Right kidney (tissue), 1 donor: ENCODE measurements around the gene FBXO4.
"Not testable (repeated sequence)": the region's sequence is repeated elsewhere in the genome, so short reads cannot be mapped to it uniquely, and the experiment has no call there.

ENCODE experiments used
- DNase-seq: peaks from one replicate; pipeline ENCODE4 v3.0.0-alpha.2; 2016

The FBXO4 gene

GRCh38 chr5:41921166-41921565, 3.9 kb upstream of the FBXO4 start:
- DNase-seq: no peak

GRCh38 chr5:41921874-41922273, 3.2 kb upstream of the FBXO4 start:
- DNase-seq: no peak

- DNase-seq: no peak
Observed at GRCh38 chr5:41924526-41924871, 582 bp upstream of the FBXO4 start.

- no peak for DNase-seq
Observed at GRCh38 chr5:41925555-41925951, 472 bp downstream of the FBXO4 start.

GRCh38 chr5:41927604-41928003, 2.5 kb downstream of the FBXO4 start:
- no peak for DNase-seq

- no peak for DNase-seq
Observed at GRCh38 chr5:41929035-41929434, 4.0 kb downstream of the FBXO4 start.

- DNase-seq: no peak
Observed at GRCh38 chr5:41932770-41933169, 7.7 kb downstream of the FBXO4 start.

- DNase-seq: no peak
Observed at GRCh38 chr5:41935544-41935943, 10.5 kb downstream of the FBXO4 start.

- no peak for DNase-seq
Observed at GRCh38 chr5:41940641-41941040, 15.6 kb downstream of the FBXO4 start.

- DNase-seq: not testable (repeated sequence)
Observed at GRCh38 chr5:41945332-41945955, 20.4 kb downstream of the FBXO4 start.

GRCh38 chr5:41951224-41951623, 26.1 kb downstream of the FBXO4 start:
- no peak for DNase-seq

- no peak for DNase-seq
Observed at GRCh38 chr5:41954286-41954685, 29.2 kb downstream of the FBXO4 start.

- no peak for DNase-seq
Observed at GRCh38 chr5:41955432-41956024, 30.4 kb downstream of the FBXO4 start.

GRCh38 chr5:41956943-41957342, 31.9 kb downstream of the FBXO4 start:
- no peak for DNase-seq

- no peak for DNase-seq
Observed at GRCh38 chr5:41960481-41960880, 35.4 kb downstream of the FBXO4 start.

- no peak for DNase-seq
Observed at GRCh38 chr5:41961736-41962135, 36.7 kb downstream of the FBXO4 start.

- DNase-seq: no peak
Observed at GRCh38 chr5:41962491-41962890, 37.4 kb downstream of the FBXO4 start.

- no peak for DNase-seq
Observed at GRCh38 chr5:41966401-41967105, 41.5 kb downstream of the FBXO4 start.

- no peak for DNase-seq
Observed at GRCh38 chr5:41967401-41967800, 42.3 kb downstream of the FBXO4 start.

- DNase-seq: no peak
Observed at GRCh38 chr5:41968153-41968723, 43.2 kb downstream of the FBXO4 start.

GRCh38 chr5:41973087-41973486, 48.0 kb downstream of the FBXO4 start:
- DNase-seq: no peak

- no peak for DNase-seq
Observed at GRCh38 chr5:41973887-41974286, 48.8 kb downstream of the FBXO4 start.

GRCh38 chr5:41978676-41979075, 53.6 kb downstream of the FBXO4 start:
- no peak for DNase-seq

- no peak for DNase-seq
Observed at GRCh38 chr5:41980396-41980795, 55.3 kb downstream of the FBXO4 start.
